K562 (cell line): Measurements from ENCODE around the gene ATP7B. TPM values are rescaled to one million over a fixed set of nuclear protein-coding genes. Genes with fewer than 3 reads are reported as not detected.

Experiments
- ATAC-seq: fragments of 200-7000 bp; cut with Tn5 transposase; 3 replicates; pipeline ENCODE4 v1.9.1; 2020; ENCODE audit warnings: moderate library complexity
- BruUV-seq: library from RNA; stranded (reverse); fragments of 400-500 nt; replicated peaks from 2 replicates; lab custom pipeline; 2021; lab: Mats Ljungman, UMichigan
- CTCF ChIA-PET: fragments of 300-600 bp; formaldehyde crosslinking; extraction: SDS; loops from one replicate; lab custom pipeline; 2021; ENCODE audit warnings: low intra/inter-chr PET ratio; lab: Yijun Ruan, JAX
- POLR2A ChIA-PET: fragments of 300-600, 350-650 bp; sonication (Branson Sonifier 250); formaldehyde crosslinking; extraction: SDS; loops from one replicate; lab custom pipeline; 2021; ENCODE audit warnings: antibody characterized with exemption, inconsistent platforms; lab: Yijun Ruan, JAX
- DNase-seq, 4 experiments: peaks; one replicate each; pipeline versions ENCODE4 v3.0.0 to v3.0.0-alpha.2; 2011 to 2018; ENCODE audit warnings: low spot score in 3 of 4, mixed read lengths in 3 of 4; ENCODE audit errors: extremely low read depth in 1 of 4
- FAIRE-seq: peaks from 2 replicates; lab custom pipeline; 2011; peaks lifted over from hg19 to GRCh38; lab: Jason Lieb, UNC
- H2AFZ ChIP-seq: 2 replicates; pipeline ENCODE4 v1.6.0; 2011; ENCODE audit warnings: low read depth, low read length, control low read depth, inconsistent platforms
- H3K27ac ChIP-seq: fragments of 200-600 bp; 3 replicates; pipeline ENCODE4 v1.8.0; 2011; ENCODE audit warnings: low read depth, mild to moderate bottlenecking, control low read depth, inconsistent platforms, low read length, moderate library complexity, mixed read lengths; ENCODE audit errors: extremely low read depth
- H3K27me3 ChIP-seq, 2 experiments: fragments of 300-600 bp in 1 of 2; 2 replicates in 1 of 2; 3 replicates in 1 of 2; pipeline versions ENCODE4 v1.6.0 to v1.8.0; 2011; ENCODE audit warnings: inconsistent platforms in 2 of 2, low read length in 2 of 2, mild to moderate bottlenecking in 1 of 2, mixed read lengths in 1 of 2, moderate library complexity in 1 of 2; ENCODE audit not compliant: control insufficient read depth in 2 of 2, insufficient read depth in 2 of 2
- H3K36me3 ChIP-seq: fragments of 300-600 bp; 3 replicates; pipeline ENCODE4 v1.8.0; 2011; ENCODE audit warnings: mild to moderate bottlenecking, low read length, inconsistent platforms; ENCODE audit not compliant: control insufficient read depth, insufficient read depth
- H3K4me1 ChIP-seq, 2 experiments: fragments of 200-600 bp in 1 of 2; replicated peaks in 1 of 2; 2 replicates in 1 of 2; 3 replicates in 1 of 2; pipeline versions ENCODE4 v1.5.1 to v1.8.0; 2011; ENCODE audit warnings: inconsistent platforms in 2 of 2, low read length in 2 of 2, mild to moderate bottlenecking in 1 of 2, mixed read lengths in 1 of 2, moderate library complexity in 1 of 2; ENCODE audit not compliant: control insufficient read depth in 2 of 2, insufficient read depth in 2 of 2
- H3K4me2 ChIP-seq: 2 replicates; pipeline ENCODE4 v1.6.1; 2011; ENCODE audit warnings: low read length, control low read depth, inconsistent platforms, mixed read lengths; ENCODE audit not compliant: insufficient read depth
- H3K4me3 ChIP-seq: fragments of 200-600 bp; sonication (generic), shearing (Covaris generic); 2 replicates; pipeline ENCODE4 v1.5.1; 2016; ENCODE audit warnings: control low read depth, inconsistent platforms
- H3K79me2 ChIP-seq: fragments of 200-600 bp; 3 replicates; pipeline ENCODE4 v1.8.0; 2011; ENCODE audit warnings: low read length, inconsistent platforms; ENCODE audit not compliant: control insufficient read depth, insufficient read depth
- H3K9ac ChIP-seq, 2 experiments: 2 replicates each; pipeline versions ENCODE4 v1.6.0 to v1.6.1; 2011; ENCODE audit warnings: low read depth in 2 of 2, low read length in 2 of 2, control low read depth in 1 of 2, inconsistent platforms in 1 of 2, mild to moderate bottlenecking in 1 of 2, mixed read lengths in 1 of 2; ENCODE audit not compliant: insufficient read depth in 1 of 2
- H3K9me1 ChIP-seq: one replicate; pipeline ENCODE4 v1.6.0; 2011; ENCODE audit warnings: inconsistent platforms, mild to moderate bottlenecking, low read length, moderate library complexity; ENCODE audit not compliant: control insufficient read depth, insufficient read depth
- H3K9me3 ChIP-seq: replicated peaks from 2 replicates; pipeline ENCODE4 v1.5.1; 2011; ENCODE audit warnings: low read depth, low read length, inconsistent platforms; ENCODE audit not compliant: control insufficient read depth, insufficient read depth
- H4K20me1 ChIP-seq: replicated peaks from 2 replicates; pipeline ENCODE4 v1.6.1; 2011; ENCODE audit warnings: low read length, inconsistent platforms, mixed read lengths; ENCODE audit not compliant: control insufficient read depth, insufficient read depth
- BRD4 ChIP-seq: fragments of 200-600 bp; sonication (generic); IDR thresholded peaks from 2 replicates; pipeline ENCODE4 v1.6.1; 2017; ENCODE audit warnings: inconsistent platforms
- CEBPB ChIP-seq: fragments of 450-650 bp; IDR thresholded peaks from 2 replicates; pipeline ENCODE4 v1.6.1; 2016; ENCODE audit warnings: missing genetic modification characterization, missing compliant biosample characterization
- FOXA3 ChIP-seq, 2 experiments: fragments of 450-650 bp in 1 of 2; sonication (generic) in 1 of 2; formaldehyde crosslinking; IDR thresholded peaks in 1 of 2; conservative IDR thresholded peaks in 1 of 2; 2 replicates each; pipeline versions ENCODE4 v1.4.0 to v1.8.0; 2020 to 2022; ENCODE audit warnings: mild to moderate bottlenecking in 2 of 2, missing genetic modification reagents in 1 of 2
- KAT2B ChIP-seq: IDR thresholded peaks from one replicate; pipeline ENCODE4 v1.6.1; 2012; ENCODE audit warnings: low read depth, mild to moderate bottlenecking, control low read depth, inconsistent platforms, low read length, moderate library complexity
- RBM25 ChIP-seq: fragments of 200-400 bp; formaldehyde crosslinking; IDR thresholded peaks from 2 replicates; pipeline ENCODE4 v1.6.1; 2018; ENCODE audit warnings: low read length, low read depth, moderate library complexity; ENCODE audit not compliant: severe bottlenecking
- TSC22D4 ChIP-seq: fragments of 450-650 bp; IDR thresholded peaks from 2 replicates; pipeline ENCODE4 v1.6.1; 2016; ENCODE audit warnings: missing genetic modification characterization, missing biosample characterization, control low read depth
- ZNF644 ChIP-seq: fragments of 200-800 bp; sonication (Bioruptor generic); IDR thresholded peaks from 2 replicates; pipeline ENCODE4 v1.6.1; 2016; ENCODE audit warnings: low read depth, missing genetic modification characterization, missing compliant biosample characterization
- WGBS: fragments of 100-300 bp; shearing (Covaris generic); methylation state at CpG from one replicate; pipeline ENCODE4 v1.1.6; 2016; ENCODE audit warnings: low coverage, mixed read lengths; ENCODE audit not compliant: insufficient coverage; ENCODE audit errors: missing lambda C conversion rate; 5-methylcytosine and 5-hydroxymethylcytosine counted together
- in situ Hi-C: fragments of 300-500 bp; cut with MboI; formaldehyde crosslinking; loops from 4 replicates; pipeline ENCODE4 v1.15.0; 2018; ENCODE audit warnings: inconsistent platforms, mixed read lengths
- intact Hi-C: fragments of 100-400 bp; cut with micrococcal nuclease; formaldehyde crosslinking; loops from 2 replicates; pipeline ENCODE4 v1.14.2; 2022
- polyA plus RNA-seq, 8 experiments: library from polyadenylated mRNA; depleted of rRNA in 4 of 8; stranded (reverse) in 5 of 8; unstranded in 3 of 8; fragments of >200 nt; fragmentation: Nextera tagmentation in 2 of 8; fragmentation: Illumina TruSeq in 1 of 8; extraction: Ambion mirVana in 2 of 8; extraction: Trizol in 1 of 8; gene quantifications; 2 replicates each; pipeline versions ENCODE4 v1.2.1 to v1.2.3, GENCODE V29; 2011 to 2014; ENCODE audit warnings: inconsistent platforms in 1 of 8, missing spikeins in 1 of 8
- total RNA-seq, 7 experiments: library from RNA; depleted of rRNA in 6 of 7; stranded (reverse); fragments of >200 nt in 6 of 7; fragmentation: Illumina TruSeq in 2 of 7; extraction: Trizol in 2 of 7; gene quantifications; 2 replicates each; pipeline versions ENCODE4 v1.2.1 to v1.2.3, GENCODE V29; 2011 to 2021; ENCODE audit warnings: low replicate concordance in 1 of 7
- TF ChIP-seq, protein P1 (sequence below): fragments of 250-450 bp; sonication (Bioruptor Pico); IDR thresholded peaks from 2 replicates; pipeline ENCODE4 v1.5.1; 2021; ENCODE audit warnings: mild to moderate bottlenecking
- TF ChIP-seq, protein P2 (sequence below): fragments of 450-650 bp; formaldehyde crosslinking; IDR thresholded peaks from 2 replicates; pipeline ENCODE4 v1.4.0; 2022; ENCODE audit warnings: missing genetic modification characterization
- TF ChIP-seq, protein P3 (sequence below): fragments of 450-650 bp; IDR thresholded peaks from 2 replicates; pipeline ENCODE4 v1.6.1; 2017; ENCODE audit warnings: antibody characterized with exemption, mild to moderate bottlenecking
- TF ChIP-seq, protein P4 (sequence below): fragments of 250-450 bp; sonication (Bioruptor Pico); IDR thresholded peaks from 2 replicates; pipeline ENCODE4 v1.8.0; 2022; ENCODE audit warnings: inconsistent platforms, mild to moderate bottlenecking, moderate library complexity, borderline replicate concordance

ATP7B gene
- total and polyA plus RNA-seq, 9 of the 15 experiments (the other 6 are each of a cell fraction or from before 2014, with no cell fraction given), result 1.1 to 20.4 (median 8.5) TPM

DNA sequence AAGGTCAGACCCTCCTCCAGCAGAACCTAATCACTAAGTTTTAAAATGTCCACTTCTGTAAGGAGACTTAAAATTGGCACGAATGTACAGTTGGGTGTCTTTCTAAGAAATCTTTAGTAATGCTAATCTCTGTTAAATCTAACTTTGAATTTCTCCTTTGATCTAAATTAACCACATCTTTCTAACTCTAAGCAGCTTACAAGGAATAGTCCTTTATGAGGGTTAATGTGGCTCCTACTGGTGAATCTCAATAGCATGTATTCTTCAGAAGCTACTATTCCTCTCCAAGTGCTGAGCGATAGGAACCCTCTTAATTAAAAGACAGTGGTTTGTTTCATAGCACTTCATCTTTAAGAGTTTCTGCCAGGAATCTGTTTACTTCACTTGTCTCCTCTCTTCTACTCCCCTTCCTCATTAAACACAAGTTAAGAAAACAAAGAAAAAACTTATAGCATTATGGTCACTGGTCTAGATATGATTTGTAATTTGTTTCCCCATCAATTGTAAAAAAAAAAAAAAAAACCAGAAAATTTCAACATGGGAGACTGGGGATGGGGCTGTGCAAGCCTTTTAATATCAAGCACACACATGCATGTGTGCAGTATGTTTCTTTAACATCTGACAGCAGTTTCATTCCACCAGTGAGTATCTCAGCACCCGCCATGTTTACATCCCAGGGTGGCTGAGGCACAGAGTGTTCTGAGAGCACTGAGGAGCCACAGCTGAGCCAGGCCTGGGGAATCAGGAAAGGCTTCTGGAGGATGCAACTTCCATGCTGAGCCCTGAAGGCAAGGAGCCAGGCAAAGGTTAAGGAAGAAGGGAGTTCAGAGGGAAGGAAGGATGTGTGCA is 57.7 kb downstream of the ATP7B start (continued):
- TF ChIP-seq, protein P1, sequence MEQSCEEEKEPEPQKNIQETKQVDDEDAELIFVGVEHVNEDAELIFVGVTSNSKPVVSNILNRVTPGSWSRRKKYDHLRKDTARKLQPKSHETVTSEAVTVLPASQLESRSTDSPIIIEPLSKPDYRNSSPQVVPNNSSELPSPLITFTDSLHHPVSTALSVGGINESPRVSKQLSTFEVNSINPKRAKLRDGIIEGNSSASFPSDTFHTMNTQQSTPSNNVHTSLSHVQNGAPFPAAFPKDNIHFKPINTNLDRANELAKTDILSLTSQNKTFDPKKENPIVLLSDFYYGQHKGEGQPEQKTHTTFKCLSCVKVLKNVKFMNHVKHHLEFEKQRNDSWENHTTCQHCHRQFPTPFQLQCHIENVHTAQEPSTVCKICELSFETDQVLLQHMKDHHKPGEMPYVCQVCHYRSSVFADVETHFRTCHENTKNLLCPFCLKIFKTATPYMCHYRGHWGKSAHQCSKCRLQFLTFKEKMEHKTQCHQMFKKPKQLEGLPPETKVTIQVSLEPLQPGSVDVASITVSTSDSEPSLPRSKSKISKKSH, result no peak
- TF ChIP-seq, all 486 proteins: peak for 0

DNA sequence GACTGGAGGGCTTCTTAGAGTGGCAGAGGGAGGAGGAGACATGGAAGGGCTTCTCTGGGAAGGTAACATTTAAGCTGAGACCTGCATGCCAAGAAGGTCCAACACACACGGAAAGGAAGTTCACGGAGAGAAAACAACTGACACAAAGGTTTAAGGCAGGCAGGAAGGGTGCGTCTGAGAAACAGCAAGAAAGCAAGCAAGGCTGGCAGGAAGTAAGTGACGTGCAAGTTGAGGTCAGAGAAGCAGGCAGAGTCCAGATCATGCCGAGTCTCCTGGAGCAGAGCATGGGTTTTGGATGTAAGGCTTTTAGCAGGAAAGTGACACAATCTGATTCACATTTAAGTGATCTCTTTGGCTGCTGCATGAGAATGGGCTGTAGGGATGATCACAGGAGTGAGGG is 60.5 kb downstream of the ATP7B start:
- Histone ChIP-seq H3K27me3 (no peaks in the 10 kb centered on the region), H2AFZ (no peak overlapping the region), H3K36me3 (peaks cover 59% of the 10 kb centered on the region; the same call in 2 of the 3 replicates), H3K9me3 (no peaks in the 10 kb centered on the region), H3K9me1 (no peaks in the 10 kb centered on the region), H3K4me2 (no peak overlapping the region), H3K9ac (no peak overlapping the region), H3K27ac (no peak overlapping the region), H3K79me2 (no peaks in the 10 kb centered on the region), H4K20me1 (no peaks in the 10 kb centered on the region), H3K4me3 (no peak overlapping the region), H3K4me1 (peaks cover 10 to 20% of the 10 kb centered on the region in 2 experiments)
- ChIA-PET POLR2A (no interaction called here), CTCF (no interaction called here)
- FAIRE-seq, result no peak
- intact Hi-C loops (no loop called here), in situ Hi-C loops (no loop called here)
- 87% methylated on average over 5 of the region's 5 CpGs for WGBS
- ATAC-seq, result no peak
- no TSS peak for BruUV-seq
- no peak for DNase-seq
- TF ChIP-seq, protein P2, sequence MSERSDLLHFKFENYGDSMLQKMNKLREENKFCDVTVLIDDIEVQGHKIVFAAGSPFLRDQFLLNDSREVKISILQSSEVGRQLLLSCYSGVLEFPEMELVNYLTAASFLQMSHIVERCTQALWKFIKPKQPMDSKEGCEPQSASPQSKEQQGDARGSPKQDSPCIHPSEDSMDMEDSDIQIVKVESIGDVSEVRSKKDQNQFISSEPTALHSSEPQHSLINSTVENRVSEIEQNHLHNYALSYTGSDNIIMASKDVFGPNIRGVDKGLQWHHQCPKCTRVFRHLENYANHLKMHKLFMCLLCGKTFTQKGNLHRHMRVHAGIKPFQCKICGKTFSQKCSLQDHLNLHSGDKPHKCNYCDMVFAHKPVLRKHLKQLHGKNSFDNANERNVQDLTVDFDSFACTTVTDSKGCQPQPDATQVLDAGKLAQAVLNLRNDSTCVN (CRISPR knock-in tag), result no peak
- TF ChIP-seq RBM25 (no peak), FOXA3 (CRISPR knock-in tag; conservative IDR thresholded peaks at IDR 0.05 in 1 of 2, IDR thresholded peaks at IDR 0.05 in 1 of 2) (no peak), CEBPB (tag) (no peak), KAT2B (no peak), ZNF644 (no peak), TSC22D4 (tag) (no peak), BRD4 (no peak)
- TF ChIP-seq, protein P3, sequence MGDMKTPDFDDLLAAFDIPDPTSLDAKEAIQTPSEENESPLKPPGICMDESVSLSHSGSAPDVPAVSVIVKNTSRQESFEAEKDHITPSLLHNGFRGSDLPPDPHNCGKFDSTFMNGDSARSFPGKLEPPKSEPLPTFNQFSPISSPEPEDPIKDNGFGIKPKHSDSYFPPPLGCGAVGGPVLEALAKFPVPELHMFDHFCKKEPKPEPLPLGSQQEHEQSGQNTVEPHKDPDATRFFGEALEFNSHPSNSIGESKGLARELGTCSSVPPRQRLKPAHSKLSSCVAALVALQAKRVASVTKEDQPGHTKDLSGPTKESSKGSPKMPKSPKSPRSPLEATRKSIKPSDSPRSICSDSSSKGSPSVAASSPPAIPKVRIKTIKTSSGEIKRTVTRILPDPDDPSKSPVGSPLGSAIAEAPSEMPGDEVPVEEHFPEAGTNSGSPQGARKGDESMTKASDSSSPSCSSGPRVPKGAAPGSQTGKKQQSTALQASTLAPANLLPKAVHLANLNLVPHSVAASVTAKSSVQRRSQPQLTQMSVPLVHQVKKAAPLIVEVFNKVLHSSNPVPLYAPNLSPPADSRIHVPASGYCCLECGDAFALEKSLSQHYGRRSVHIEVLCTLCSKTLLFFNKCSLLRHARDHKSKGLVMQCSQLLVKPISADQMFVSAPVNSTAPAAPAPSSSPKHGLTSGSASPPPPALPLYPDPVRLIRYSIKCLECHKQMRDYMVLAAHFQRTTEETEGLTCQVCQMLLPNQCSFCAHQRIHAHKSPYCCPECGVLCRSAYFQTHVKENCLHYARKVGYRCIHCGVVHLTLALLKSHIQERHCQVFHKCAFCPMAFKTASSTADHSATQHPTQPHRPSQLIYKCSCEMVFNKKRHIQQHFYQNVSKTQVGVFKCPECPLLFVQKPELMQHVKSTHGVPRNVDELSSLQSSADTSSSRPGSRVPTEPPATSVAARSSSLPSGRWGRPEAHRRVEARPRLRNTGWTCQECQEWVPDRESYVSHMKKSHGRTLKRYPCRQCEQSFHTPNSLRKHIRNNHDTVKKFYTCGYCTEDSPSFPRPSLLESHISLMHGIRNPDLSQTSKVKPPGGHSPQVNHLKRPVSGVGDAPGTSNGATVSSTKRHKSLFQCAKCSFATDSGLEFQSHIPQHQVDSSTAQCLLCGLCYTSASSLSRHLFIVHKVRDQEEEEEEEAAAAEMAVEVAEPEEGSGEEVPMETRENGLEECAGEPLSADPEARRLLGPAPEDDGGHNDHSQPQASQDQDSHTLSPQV, result no peak
- TF ChIP-seq, protein P4, sequence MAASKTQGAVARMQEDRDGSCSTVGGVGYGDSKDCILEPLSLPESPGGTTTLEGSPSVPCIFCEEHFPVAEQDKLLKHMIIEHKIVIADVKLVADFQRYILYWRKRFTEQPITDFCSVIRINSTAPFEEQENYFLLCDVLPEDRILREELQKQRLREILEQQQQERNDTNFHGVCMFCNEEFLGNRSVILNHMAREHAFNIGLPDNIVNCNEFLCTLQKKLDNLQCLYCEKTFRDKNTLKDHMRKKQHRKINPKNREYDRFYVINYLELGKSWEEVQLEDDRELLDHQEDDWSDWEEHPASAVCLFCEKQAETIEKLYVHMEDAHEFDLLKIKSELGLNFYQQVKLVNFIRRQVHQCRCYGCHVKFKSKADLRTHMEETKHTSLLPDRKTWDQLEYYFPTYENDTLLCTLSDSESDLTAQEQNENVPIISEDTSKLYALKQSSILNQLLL (CRISPR knock-in tag), result no peak
